Stimulated activated CD8-positive, alpha-beta memory T cell treated with anti-CD3 and anti-CD28 coated beads, Interleukin-4, amount 100 ng/mL, for 4 hours (primary cell): Measurements from ENCODE around the gene FAM221B.

ENCODE experiments used
- DNase-seq, 2 donors: peaks; one replicate each; pipeline ENCODE4 v3.0.0-alpha.2; 2020; ENCODE audit warnings: low read depth in 2 of 2, low spot score in 1 of 2

The FAM221B gene

DNA sequence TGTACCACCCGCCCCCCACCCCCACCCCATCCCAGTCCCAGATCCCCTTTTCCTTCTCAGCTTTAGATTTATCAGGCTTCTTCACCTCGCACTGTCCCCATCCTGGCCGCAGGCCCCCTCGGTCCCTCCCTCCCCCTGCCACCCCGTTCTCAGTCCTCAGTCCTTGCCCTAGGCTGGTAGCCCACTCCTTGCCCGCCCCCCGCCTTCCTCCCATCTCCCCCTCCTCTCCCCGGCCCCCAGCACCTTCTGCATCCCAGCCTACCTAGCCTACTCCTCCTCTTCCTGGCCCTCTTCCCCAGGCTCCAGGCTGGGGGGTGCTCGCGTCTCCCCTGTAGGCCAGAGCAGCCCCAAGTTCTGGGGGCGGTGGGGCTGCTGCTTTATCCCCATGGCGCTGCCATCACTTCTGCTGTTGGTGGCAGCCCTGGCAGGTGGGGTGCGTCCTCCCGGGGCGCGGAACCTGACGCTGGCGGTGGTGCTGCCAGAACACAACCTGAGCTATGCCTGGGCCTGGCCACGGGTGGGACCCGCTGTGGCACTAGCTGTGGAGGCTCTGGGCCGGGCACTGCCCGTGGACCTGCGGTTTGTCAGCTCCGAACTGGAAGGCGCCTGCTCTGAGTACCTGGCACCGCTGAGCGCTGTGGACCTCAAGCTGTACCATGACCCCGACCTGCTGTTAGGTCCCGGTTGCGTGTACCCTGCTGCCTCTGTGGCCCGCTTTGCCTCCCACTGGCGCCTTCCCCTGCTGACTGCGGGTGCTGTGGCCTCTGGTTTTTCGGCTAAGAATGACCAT is 36.3 kb downstream of the FAM221B start:
- no peak for DNase-seq

DNA sequence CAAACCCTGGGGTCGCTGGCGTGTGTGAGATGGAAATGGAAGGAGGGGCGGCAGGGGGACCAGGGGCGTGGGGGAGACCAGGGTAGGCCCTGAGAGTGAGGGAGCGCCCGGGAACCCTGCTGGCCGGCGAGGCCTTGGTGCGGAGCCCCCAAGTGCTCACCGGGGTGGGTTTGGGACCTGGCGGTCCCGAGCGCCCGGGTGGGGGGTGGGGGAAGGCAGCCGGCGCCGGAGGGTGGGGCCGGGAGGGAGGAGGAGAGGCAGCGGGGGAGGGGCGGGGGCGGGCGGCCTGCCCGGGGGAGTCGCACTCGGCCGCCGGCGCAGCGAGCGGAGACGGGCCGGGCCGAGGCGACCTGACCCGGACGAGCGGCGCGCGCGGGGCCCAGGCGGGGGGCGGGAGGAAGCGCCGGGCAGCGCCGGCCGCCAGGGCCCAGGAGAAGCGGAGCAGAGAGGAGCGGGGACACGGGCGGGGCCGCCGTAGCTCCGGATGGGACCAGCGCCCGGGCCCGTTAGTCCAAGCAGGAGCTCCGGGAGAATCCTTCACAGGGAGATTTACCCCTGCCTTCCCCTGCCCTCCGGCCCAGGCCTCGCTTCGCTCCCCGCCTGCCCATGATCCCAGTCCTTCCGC is 37.1 kb downstream of the FAM221B start, which contains the start of gene NPR2:
NPR2 (plus strand) TSS at position 295 of the 625 bp plus-strand sequence. CDS start 818 bp downstream, outside the sequence.
- DNase-seq: no peak

DNA sequence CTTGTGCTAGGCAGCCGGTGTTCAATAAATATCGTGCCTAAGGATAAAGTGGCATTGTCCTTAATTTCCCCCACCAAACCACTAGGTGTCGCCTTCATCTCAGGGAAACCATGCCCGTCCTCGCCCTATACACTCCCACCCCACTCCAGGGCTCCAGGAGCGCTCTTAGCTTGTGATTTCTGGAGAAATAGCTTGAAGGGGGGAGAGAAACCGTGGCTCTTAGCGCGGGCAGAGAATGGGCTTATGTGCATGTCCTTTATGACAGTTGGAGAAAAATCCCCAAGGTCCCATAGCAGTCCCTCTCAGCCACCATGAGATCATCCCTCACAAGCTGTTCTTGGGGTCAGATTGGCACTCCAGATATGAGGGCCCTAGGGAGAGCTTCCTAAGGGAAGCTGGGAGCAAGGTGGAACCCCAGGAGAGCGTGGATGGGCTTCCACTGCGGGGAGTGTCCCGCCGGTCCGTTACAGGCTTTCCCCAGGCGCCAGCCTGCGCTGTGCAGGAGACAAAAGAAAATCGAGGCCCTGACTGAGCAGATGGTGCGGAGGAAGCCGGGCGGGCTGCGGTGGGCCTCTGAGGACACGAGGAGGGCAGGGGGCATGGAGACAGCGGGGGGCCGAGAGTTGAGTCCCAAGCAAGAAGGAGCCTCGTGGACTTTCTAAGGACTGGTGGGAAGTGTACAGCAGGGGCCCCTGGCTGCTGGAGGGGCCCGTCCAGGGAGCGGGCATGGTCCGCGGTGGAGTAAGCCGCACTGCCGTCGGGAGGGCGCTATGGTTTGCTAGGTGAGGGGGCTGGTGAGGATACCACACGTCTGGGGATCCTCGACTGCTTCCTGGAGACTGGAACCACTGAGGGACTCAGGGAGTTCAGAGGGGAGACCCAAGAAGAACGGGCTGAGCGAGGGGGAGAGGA is 37.9 kb downstream of the FAM221B start:
- peak; percentile 21 to 28 for DNase-seq

DNA sequence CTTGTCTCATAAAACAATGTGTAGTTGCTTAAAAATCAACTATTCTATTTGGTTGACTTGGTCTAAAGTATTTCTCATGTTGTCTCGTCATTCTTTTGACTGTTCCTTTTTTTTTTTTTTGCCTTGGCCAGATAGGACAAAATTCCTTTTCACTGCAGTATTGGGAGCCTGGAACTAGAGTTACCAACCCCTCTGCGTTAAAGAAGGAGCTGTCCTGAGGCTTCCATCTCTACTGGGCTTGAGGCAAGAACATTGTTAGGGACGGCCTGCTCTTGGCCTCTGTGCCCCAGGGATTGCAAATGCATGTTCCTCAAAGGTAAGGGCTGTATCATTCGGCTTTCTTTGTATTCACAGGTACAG is 38.5 kb downstream of the FAM221B start:
- DNase-seq: no peak

DNA sequence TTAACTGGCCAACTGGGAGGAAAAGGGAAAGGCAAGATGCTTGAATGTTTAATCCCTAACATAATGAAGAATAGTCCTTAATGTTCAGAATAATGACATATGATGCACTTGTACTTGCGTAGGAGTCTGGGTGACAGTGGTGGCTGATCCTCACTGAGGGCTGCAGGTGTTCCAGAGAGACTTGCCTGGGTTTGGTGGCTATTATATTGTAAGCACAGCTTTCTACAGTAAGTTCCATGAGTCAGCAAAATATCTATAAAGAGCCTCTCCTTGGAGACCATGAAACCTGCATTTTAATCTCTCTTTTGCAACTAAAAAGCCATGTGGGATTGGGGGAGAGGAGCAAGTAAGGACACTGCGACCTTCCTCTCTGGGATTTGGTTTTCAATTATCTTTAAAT is 39.0 kb downstream of the FAM221B start:
- DNase-seq: no peak

DNA sequence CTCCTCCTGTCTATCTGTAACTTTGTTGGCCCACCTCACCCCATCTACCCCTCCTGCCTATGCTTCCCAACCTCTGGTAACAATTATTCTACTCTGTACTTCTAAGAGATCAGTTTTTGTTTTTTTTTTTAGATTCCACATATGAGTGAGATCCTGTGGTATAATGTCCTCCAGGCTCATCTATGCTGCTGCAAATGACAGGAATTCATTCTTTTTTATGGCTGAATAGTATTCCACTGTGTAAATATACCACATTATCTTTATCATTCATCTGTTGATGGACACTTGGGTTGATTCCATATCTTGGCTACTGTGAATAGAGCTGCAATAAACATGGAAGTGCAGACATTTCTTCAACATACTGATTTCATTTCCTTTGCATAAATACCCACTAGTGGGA is 45.1 kb downstream of the FAM221B start:
- DNase-seq: no peak

DNA sequence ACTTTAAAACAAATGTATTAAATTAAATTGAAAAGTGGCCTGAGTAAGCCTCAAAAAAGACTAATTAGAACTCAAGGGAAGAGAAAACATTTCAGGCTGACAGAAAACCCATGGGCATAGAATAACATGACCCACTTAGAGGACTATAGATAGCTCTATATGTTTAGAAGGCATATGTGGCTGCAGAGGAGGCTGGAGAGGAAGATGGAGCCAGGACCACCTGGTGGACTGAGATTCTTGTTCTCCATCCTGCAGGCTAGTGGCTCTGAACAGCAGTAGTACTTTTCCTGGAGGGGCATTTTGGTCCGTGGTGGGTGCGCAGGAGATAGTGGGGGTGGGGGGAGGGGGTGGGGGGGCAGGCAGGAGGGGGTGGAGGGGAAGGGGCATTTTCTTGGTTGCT is 47.5 kb downstream of the FAM221B start:
- no peak for DNase-seq

DNA sequence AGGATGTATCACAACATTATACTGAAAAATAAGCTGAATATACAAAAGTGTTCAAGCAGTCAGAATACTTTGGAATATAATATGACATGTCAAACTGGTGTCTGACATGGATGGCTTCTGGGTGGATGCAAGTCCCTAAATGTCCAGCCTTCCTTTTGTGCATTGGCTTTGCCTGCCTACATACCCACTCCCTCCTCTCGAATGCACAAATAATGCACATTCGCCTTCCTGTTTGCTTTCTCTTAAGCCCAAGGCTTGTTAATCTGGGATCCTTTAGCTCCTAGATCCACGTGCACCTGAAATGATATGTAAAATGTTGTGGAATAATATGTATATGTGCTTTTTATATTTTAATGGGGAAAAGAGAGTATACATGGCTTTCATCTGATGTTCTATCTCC is 50.0 kb downstream of the FAM221B start:
- DNase-seq: no peak

DNA sequence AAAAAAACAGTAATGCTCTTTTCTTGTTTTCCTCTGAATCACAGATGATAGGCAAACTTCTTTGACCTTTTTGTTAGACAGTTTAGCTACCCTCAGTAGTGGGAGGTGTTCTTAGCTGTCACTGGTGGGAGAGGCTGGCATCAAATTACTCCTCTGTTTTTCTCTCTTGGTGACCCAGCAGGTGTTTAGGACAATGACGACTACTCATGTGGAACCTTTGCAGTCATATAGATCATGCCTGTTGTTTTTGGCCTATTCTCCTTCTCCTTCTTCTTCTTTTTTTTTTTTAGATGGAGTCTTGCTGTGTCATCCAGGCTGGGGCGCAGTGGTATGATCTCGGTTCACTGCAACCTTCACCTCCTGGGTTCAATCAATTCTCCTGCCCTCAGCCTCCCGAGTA is 52.5 kb downstream of the FAM221B start:
- DNase-seq: no peak

DNA sequence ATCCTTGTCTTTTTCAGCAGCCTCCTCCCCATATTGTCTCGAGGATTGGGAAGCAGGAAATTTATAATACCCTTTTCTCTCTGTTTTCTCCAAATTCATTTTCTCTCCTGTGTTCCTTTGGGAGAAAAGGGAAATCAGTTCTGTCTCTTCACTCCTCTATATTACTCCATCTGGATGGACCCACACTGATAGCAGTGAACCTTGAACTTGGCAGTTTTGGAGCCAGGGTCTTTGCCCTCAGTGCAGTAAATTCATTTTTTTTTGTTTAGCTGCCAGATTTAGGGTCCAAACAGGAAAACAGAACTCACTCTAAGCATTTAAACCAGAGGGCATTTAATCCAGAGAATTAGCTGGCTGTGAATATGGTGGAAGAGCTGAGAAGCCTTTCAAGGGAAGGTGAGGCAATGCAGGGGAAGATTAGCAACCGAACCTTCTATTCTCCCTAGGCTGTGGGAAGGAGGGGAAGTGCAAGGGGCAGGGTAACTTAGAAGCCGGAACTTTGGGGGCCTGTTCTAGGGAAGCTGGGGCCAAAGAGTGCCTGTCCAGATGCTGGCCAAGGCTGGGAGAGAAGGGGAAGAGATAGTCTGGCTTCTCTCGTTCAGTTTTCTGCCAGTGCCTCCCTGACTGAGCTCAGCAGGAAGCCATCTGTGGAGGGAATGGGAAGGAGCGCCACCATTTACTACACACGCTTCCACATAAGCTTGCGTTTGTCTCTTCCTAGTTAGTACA is 53.5 kb downstream of the FAM221B start:
- no peak for DNase-seq

DNA sequence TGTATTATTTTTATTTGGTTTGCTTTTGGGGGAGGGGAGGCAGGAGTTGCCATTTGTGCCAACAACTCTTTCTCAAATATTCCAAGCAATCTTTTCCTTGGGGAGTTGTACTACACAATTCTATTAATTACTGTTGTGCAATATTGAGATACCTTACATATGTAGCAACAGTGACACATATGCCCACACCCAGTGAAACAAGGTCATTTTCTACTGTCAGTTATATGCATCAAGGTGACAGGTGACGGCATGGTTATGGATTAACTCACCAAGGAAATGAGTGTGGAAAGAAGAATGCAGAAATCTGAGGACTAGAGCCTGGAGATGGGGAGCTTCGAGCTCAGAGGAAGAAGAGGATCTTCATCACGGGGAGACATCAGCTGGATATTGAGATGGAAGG is 56.6 kb downstream of the FAM221B start:
- DNase-seq: no peak

DNA sequence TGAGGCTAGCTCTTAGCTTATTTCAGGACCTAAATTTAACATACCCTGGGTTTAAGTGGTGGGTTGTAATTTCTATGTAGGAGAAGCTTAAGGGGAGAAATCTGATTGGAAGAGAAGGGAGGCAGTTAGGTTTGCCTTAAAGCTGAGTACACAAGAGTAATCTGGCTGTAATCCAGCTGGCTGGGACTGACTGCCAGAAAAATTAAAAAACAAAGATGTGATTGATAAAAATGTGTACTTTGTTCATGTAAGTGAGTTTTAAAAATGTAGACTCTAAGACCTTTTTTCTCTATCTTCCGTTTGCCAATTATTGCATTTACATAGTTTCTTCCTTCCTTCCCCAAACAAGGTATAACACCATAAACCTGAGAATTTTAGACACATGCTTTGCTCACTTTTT is 57.0 kb downstream of the FAM221B start:
- no peak for DNase-seq

DNA sequence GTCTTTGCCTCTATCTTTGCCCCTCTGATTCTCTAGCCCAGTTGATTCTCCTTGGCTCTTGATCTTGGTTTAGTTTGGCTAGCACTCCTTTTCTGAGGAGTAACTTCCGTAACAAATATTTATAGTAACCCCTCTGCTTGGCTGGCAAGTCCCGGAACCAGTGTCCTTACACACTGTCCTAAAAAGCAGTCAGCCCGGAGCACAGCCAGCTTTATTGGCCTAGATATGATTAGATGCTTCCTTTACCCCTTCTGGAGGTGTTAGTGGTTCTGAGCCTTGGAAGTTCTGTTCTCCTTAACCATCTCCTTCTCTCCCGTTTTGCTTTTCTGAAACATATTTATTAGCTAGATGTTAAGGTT is 57.5 kb downstream of the FAM221B start:
- DNase-seq: no peak

DNA sequence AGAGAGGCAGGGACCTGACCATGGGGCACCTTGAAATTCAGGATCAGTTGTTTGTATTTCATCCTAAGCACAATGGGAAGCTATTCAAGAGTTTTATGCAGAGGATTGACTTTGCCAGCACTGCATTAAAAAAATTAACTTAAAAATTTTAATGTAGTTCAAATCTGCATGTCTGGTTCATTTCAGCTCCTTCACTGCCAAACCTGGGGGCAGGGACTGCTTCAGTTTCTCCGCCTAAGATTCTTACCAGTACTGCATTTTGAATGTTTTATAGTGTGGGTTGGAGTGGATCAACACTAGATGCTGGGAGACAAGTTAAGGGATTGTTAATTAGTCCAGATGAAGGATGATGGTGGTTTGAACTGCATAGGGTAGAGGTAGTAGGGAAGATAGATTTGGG is 58.8 kb downstream of the FAM221B start:
- no peak for DNase-seq

DNA sequence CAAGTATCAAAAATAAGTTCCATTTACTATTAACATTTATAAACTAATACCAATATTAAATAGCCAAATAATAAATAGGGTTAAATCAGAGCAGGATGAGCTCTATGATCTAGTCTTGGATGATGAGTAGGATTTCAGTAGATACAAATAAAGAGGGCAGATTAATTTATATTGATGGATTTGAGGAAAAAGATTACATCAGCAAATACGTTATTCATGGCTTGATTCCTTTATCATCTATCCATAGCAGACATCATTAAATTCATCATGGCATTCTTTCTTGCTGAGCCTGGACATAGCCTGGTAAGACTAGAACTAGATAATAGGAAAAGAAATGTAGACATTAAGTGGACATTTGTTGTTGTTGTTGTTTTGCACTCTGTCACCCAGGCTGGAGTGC is 61.1 kb downstream of the FAM221B start:
- DNase-seq: no peak

DNA sequence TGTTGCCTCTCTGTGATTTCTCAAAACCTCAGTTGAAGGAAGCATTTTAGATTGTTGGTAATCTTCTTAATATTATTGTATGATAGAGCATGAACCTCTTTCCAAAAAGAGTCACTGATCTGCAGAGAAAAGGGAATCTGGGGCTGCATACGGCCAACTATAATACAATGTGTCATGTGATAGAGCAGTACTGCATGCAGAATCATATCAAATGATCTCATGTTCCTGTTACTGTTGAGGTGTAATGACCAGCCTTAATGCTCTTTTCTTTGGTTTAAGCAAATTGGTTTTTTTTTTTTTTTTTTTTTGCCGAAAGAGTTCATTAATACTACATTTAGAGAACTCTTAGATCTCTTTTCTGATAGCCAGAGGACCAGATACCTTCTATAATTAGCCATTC is 61.5 kb downstream of the FAM221B start:
- no peak for DNase-seq
